ENCODE data around the gene SPACA9.

The SPACA9 gene

GRCh38 chr9:132880324-132880661 lies 1.6 kb downstream of the SPACA9 start:
- DNase-seq (ENCODE audit: low spot score): peak; percentile 48
- POLR2A ChIA-PET (ENCODE audit: low non-redundant PET): interaction anchor here (0.6 to 0.8 kb wide), 2 partner anchors 505 to 1755 kb away, joined by 3 to 5 read pairs; partner anchors contain the start of gene NUP214
- CTCF ChIA-PET: interaction anchor here (1.0 kb wide), 1 partner anchor 80 kb away, joined by 4 read pairs; no protein-coding TSS in a partner anchor

GRCh38 chr9:132881826-132882225 lies 3.1 kb downstream of the SPACA9 start:
- no peak for DNase-seq (ENCODE audit: low spot score)
- ChIA-PET CTCF (interaction anchor here (1.0 kb wide), 2 partner anchors 21 to 29 kb away, joined by 3 read pairs; no protein-coding TSS in a partner anchor), POLR2A (ENCODE audit: low non-redundant PET) (no interaction called here)
- no peak for TF ChIP-seq CTCF (conservative IDR thresholded peaks at IDR 0.05; ENCODE audit: low read depth)
- no peak overlapping the region for H3K27ac ChIP-seq

More at GRCh38 chr9:132880324-132880661, 1.6 kb downstream of the SPACA9 start:
- H3K27ac ChIP-seq: peak overlapping the region; percentile 42
- no peak for TF ChIP-seq CTCF (conservative IDR thresholded peaks at IDR 0.05; ENCODE audit: low read depth)

GRCh38 chr9:132882616-132883015 lies 3.9 kb downstream of the SPACA9 start:
- H3K27ac ChIP-seq: no peak overlapping the region
- no peak for TF ChIP-seq CTCF (conservative IDR thresholded peaks at IDR 0.05; ENCODE audit: low read depth)
- ChIA-PET POLR2A (ENCODE audit: low non-redundant PET) (no interaction called here), CTCF (interaction anchor here (1.0 kb wide), 2 partner anchors 20 to 28 kb away, joined by 3 read pairs; no protein-coding TSS in a partner anchor)
- DNase-seq (ENCODE audit: low spot score): no peak

- CTCF ChIA-PET: interaction anchor here (0.9 kb wide), 1 partner anchor 94 kb away, joined by 3 read pairs; no protein-coding TSS in a partner anchor
- POLR2A ChIA-PET (ENCODE audit: low non-redundant PET): no interaction called here
Observed at GRCh38 chr9:132883349-132884294, 4.9 kb downstream of the SPACA9 start.

GRCh38 chr9:132885720-132886333 lies 7.1 kb downstream of the SPACA9 start:
- H3K27ac ChIP-seq: no peak overlapping the region
- POLR2A ChIA-PET (ENCODE audit: low non-redundant PET): no interaction called here
- CTCF ChIA-PET: no interaction called here
- TF ChIP-seq CTCF (conservative IDR thresholded peaks at IDR 0.05; ENCODE audit: low read depth): no peak
- no peak for DNase-seq (ENCODE audit: low spot score)

More at GRCh38 chr9:132883349-132884294, 4.9 kb downstream of the SPACA9 start:
- H3K27ac ChIP-seq: no peak overlapping the region
- TF ChIP-seq CTCF (conservative IDR thresholded peaks at IDR 0.05; ENCODE audit: low read depth): no peak
- DNase-seq (ENCODE audit: low spot score): no peak

GRCh38 chr9:132886334-132886725 lies 7.6 kb downstream of the SPACA9 start:
- H3K27ac ChIP-seq: no peak overlapping the region
- TF ChIP-seq CTCF (conservative IDR thresholded peaks at IDR 0.05; ENCODE audit: low read depth): no peak
- ChIA-PET POLR2A (ENCODE audit: low non-redundant PET) (no interaction called here), CTCF (interaction anchor here (0.6 kb wide), 1 partner anchor 894 kb away, joined by 3 read pairs; no protein-coding TSS in a partner anchor)
- DNase-seq (ENCODE audit: low spot score): no peak
